Measurements from ENCODE around the gene PCDH9.

Gene PCDH9

DNA sequence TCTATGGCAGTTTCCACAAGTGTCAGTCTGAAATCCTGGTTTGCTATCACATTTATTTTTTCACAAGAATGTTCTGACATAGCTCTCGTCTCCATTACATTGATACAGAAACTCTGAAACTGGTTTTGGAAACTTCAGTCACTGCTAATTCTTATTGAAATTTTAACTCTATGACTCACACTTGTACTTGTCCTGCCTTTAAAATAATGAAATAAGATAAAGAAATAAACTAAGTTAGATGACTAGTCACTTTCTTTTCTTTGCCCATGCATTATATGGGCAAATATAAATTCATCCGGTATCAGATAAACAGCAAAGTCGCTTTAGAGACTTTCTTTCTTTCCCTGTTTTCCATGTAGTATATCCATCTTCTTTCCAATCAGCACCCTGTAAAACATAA lies 257.5 kb downstream of the PCDH9 start:
- no peak for DNase-seq

DNA sequence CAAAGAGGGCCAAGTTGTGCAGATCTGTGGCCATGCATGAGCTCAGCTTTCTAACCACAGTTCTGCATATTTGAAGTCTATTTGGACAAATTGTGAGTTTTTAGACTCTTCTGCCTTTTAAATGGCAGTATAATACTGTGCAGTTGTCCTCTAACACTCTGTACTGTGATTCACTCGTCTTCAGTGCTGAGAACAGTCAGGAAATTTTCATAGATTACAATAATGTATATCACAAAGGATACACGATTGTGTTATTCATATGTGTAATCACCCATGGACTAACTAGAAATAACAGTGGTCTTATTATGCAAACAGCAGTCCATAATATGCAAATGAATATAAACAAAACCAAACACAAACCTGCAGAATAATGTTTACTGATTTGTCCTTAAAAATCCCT lies 259.1 kb downstream of the PCDH9 start:
- DNase-seq = no peak

DNA sequence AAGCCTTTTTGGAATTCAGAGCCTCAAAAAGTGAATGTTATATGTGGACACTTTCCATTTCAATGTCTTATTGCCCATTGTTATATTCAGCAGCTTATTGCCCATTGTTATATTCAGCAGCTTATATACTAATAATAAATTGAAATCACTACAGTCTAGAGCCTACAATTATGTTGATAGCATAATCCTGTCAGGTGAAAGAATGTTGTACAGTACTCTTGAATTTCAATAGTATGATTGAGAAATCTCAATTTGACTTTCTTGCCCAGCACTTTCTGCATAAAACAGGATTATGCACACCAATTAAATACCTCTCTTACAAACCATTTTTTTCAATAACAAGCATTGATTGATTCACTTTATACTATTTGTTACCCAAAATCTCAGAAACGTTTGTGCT lies 260.8 kb downstream of the PCDH9 start:
- no peak for DNase-seq

DNA sequence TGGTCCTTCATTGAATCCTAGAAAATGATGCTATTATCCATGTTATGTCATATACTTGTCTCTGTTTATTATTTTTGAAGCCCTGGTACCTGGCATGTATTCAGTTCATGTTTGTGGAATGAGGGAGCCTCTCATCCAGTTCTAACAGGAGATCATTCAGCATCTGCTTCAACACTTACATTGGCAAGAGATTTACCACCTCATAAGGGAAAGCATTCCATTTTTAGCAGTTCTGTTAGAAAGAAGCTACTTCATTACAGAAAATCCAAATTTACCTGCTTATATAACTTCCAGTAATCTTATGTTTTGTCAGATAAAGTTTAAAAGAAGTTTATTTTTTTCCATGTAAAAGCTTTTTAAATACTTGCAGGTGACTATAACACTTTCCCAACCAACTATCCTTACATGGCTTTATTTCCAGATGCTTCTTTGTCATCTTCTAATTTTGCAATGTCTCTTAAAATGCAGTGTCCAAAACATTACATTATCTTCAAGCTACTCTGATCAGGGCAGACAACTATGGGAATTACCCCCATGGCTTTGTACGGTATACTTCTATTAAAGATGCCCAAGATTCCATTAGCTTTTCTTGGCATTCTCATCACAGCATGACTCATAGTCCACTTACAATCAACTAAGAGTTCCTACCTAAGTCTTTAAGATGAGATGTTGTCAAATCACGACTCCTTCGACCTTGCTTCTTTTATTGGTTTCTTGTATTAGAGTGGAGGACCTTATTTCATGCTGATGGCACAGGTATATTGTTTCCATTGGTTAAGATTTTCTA lies 262.1 kb downstream of the PCDH9 start:
- DNase-seq = no peak

DNA sequence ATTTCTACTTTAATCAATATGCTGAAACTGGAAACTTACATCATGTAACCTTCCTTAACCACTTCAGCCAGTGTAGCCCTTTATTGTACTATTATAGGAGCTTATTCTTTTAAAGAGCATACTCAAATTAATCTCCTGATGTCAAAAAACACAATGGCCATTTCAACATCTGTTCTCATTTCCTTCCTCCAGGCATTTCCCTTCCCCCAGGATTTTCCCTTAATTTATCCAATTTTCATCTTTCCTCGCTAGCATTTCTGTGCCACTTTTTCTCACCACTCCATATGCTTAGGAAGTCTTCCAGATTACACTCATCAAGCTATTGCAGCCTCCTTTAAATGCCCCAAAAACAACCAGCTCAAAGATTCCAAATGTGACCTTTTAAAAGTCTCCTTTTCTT lies 265.0 kb downstream of the PCDH9 start:
- no peak for DNase-seq

DNA sequence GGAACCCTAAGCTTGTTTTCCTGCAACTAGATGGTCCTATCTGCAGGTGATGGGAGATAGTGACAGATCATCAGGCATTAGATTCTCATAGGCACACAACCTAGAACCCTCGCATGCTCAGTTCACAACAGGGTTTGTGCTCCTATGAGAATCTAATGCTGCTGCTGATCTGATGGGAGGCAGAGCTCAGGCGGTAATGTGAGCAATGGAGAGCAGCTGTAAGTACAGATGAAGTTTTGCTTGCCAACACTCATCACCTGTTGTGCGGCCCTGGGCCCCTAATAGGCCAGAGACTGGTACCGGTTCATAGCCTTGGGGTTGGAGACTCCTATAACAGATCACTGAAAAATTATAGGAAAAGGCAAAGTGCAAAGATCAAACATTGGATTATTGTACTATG lies 267.2 kb downstream of the PCDH9 start:
- no peak for DNase-seq

DNA sequence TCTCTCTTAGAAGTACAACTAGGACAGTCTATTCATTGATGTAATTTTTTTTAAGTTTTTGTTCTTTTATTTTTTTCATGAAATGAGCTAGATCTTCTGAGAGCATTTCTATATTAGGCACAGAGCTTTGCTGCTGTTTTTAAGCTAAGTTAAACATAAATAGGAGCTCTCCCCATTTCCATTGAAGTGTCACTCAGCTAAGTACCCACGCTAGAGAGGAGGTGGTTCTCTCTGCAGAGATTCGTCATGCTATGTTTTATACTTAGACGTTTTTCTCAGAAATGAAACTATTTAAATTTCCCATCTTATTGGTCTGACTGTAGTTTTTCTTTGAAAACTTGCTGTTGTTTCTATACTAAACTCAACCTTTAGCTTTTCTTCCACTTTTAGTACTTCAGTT lies 271.5 kb downstream of the PCDH9 start:
- DNase-seq = no peak

DNA sequence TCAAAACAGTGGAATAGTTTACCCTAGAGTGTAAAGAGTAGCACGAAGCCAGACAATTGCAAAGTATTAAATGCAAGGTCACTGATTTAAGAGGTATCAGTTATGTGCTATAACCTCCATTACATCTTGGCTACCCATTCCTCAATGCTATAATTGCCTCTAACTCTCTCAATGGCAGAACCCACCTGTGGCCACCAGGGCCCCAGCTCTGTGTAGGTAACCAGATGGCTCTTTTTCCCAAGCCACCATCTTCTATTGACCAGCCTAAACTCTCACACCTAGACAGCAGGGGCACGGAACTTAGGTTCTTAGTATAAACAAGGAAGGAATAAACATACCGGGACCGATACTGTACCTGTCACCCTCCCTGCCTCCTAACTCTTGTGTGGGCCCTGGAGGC lies 277.6 kb downstream of the PCDH9 start:
- no peak for DNase-seq

DNA sequence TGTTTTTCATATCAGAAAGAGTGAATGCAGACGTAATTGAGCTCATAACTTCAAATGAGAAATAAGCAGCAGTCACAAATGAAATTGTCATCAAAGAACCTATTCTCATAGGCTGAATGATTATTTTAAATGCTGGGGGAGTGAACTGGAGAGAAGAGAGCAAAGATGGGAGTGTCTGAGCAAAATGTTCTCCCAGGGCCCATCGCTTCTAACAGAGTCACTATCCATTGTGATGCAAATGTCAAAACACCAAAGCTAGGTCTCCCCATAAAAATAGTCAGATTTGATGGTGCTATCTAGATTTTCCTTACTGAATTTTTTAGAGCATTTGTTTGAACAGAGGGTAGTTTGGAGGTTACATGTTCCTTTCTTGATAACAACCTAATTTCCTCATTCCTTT lies 278.7 kb downstream of the PCDH9 start:
- no peak for DNase-seq

DNA sequence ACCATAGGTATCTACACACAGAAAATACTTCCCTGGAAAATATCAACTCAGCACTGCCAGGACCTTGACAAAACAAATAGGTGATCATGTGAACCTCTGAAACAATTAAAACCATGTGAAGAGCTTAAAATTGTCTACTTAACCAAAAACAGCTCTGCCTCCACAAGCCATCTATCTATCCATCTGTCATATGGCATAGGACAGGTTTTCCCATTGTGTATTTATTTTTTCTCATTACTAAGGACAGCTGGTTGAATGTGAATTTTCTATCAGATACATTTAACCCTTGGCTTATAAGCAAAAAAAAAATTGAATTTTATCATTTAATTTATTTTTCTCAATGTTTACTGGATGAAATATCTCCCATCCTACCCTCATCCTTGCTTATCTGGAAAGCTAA lies 279.5 kb downstream of the PCDH9 start:
- no peak for DNase-seq

DNA sequence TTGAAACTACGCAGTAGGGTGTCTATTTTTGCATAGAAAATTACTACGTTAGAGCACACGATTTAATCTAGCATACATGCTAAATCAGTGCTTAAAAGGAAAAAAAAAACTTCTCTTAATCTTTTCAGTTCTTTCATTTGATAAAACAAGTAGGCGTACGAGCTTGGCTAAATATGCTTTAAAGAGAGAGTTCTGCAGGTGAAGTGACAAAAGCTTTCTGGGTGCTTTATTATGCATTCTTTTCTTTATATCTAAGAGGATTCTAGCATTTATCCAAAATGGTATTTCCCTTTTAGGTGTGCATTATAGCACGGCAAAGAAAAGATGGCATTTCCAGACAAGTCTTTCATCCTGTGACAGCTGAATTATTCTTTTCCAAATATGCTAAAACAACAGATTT lies 281.2 kb downstream of the PCDH9 start:
- DNase-seq = no peak

DNA sequence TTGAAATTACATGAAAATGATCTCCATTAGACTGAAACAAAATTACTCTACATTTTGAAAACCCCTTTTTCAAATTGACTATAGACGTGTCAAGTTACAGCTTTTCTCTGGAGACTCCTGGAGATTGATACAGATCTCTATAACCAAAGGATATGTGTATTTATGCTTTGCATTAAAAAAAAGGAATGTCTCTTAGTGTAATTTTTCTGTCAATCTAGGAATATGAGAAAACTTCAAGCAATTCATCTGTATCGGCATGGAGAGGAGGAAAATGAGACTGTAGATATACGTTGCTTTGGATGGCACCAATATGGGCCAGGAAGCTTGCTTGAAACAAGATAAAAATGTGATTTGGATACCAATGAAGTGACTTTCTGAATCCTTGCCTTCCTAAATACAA lies 286.6 kb downstream of the PCDH9 start:
- no peak for DNase-seq

DNA sequence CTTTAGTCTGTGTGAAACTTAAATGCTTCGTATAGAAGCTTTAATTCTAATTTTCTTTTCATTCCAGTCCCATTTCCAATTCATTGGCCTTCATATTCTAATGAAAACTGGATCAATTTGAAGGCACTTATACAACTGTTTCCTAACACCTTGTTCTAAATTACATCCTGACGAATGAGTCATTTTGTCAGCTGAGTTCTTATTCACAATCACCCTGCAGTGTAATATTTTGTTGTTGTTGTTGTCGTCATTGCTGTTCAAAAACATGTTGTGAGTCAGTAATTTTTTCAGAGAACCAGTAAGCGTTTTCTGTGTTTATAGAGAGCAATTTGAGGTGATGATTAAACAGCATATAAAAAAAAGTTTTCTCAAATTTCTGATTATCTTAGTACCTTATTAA lies 290.0 kb downstream of the PCDH9 start:
- no peak for DNase-seq

DNA sequence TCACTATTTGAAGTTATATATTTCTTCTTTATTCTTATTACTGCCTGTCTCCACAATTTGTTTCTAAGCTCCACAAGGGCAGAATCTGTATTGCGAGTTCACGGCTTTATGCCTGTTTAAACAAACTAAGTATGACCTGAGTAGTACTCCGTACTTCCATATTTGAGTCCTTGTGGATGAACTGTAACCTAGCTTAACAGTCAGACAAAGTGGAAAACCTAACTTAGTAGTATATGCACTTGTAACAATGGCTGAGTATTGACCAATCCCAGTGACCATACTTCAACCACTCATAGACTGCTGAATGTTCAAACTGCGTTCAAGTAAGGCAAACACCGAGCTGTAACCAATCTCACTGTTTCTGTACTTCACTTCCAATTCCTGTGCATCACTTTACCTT lies 292.7 kb downstream of the PCDH9 start:
- no peak for DNase-seq

DNA sequence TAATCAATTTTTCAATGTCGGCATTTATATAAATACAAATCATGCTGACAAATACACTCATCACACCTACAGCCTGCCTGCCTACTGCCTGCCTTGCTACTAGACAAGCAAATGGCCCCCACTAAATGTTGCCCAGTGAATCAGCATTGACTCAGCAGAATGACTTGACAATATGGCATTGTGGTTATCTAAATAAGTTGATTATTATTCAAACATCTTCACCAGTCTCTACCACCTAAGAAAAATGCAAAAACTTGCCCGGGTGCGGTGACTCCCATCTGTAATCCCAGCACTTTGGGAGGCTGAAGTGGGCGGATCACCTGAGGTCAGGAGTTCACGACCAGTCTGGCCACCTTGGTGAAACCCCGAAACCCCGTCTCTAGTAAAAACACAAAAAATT lies 296.1 kb downstream of the PCDH9 start:
- DNase-seq = no peak

DNA sequence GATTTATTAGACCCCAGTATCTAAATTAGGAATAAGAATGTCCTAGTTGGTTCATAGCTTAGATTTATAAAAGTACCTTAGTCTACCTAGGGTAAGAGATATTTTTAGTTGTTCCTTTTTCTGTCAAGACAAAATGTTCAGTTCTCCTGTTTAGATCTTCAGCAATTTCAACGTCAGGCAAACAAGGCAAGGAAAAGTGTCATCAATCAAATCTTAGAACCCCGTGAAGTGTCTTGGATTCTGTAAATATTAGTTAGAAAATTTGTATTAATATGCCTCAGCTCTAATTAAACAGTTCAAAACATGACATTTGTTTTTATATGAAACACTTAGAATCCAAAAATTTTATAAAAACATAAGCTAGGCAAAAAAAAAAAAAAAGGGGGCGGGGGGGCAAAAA lies 296.6 kb downstream of the PCDH9 start:
- DNase-seq = no peak

DNA sequence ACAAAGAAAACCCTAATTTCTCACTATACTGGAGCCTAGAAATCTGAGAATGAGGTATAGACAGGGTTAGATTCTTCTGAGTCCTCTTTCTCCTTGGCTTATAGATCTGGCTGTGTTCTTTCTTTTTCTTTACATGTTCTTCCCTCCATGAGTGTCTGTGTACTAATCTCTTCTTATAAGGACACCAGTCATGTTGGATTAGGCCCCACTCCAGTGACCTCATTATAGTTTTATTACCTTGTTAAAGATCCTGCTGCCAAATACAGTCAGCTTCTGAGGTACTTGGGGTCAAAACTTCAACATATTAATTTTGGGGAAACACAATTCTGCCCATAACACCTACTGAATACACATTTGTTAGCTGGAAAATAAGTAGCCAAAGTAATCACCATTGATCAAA lies 302.6 kb downstream of the PCDH9 start:
- DNase-seq = no peak

DNA sequence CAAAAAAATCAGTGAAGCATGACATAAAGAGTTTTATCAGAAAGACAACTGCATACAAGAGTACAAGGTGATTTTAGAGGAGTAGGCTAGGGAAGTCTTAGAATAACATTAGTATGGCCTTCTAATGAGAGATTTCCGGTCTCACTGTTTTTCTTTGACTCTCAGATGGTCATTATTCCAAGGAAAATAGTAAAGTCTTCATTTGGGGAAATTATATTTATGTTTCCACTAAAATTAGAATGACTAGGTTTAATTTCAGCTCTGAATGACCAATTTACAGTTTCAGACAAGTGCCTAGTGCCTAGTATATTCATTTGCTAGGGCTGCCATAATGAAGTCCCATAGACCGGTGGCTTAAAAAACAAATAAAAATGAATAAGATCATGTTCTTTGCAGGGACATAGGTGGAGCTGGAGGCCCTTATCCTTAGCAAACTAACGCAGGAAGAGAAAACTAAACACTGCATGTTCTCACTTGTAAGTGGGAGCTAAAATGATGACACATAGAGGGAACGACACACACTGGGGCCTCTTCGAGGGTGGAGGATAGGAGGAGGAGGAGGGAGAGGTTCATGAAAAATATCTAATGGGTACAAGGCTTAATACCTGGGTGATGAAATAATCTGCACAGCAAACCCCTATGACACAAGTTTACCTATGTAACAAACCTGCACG lies 303.1 kb downstream of the PCDH9 start:
- no peak for DNase-seq

DNA sequence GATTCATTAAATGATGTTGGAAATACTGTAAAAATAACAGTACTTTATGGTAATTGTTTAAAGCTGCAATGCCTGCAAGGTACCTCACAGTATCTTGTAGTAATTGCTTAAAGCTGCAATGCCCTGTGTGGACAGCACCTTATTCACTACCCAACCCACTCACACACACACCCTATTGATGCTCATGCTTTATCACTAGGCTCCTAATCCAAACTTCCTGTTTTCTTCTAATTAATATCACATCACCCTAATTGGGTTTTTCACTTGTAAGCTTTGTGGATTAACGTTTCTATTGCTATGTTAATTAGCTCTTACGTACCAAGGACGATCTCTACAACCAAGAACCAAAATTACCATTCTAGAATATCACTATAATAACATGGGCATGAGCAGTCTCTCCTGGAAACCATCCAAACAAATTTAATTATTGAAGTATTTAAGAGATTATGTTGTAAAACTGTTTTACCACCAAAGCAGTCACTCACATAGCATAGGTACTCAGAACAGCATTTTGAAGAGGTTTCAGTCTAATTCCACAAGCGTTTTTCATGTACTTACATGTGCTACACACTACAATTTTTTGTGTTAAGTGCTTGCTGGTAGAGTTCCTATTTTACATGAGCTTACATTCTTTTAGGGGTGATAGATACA lies 303.8 kb downstream of the PCDH9 start:
- no peak for DNase-seq

DNA sequence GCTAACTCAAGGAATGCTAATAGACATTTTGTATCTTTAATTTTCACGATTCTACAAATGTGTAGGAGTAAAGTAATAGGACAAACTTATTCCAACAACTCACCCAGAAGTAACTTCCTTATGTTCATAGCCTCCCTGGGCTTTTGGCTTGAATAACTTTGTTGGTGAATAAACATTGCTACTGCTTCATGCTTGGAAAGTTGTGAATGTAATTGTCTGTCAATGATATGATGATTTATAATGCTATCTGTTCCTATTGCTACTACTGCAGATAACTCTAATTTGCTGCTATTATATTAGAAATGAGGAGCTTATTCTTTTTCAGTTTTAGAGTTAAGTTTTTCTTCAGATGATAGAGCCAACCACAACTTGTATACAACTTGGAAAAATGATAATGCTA lies 307.7 kb downstream of the PCDH9 start:
- DNase-seq = no peak

DNA sequence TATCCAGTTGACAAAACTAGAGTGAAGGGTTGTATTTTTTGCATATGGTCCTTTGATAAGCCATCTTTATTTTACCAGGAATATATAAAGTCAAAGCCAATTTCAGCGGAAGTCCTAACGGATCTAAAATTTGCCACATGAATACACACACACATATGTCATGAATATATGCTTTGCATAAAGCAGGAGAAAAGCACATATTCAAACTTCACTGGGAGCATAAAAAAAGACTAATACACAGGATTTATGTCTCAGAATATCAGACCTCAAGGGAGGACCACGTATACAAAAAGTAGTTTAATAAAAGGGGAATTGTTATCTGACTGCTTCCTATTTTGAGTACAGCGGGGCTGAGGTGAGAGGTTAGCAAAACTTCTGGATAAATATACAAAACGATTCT lies 308.7 kb downstream of the PCDH9 start:
- no peak for DNase-seq

DNA sequence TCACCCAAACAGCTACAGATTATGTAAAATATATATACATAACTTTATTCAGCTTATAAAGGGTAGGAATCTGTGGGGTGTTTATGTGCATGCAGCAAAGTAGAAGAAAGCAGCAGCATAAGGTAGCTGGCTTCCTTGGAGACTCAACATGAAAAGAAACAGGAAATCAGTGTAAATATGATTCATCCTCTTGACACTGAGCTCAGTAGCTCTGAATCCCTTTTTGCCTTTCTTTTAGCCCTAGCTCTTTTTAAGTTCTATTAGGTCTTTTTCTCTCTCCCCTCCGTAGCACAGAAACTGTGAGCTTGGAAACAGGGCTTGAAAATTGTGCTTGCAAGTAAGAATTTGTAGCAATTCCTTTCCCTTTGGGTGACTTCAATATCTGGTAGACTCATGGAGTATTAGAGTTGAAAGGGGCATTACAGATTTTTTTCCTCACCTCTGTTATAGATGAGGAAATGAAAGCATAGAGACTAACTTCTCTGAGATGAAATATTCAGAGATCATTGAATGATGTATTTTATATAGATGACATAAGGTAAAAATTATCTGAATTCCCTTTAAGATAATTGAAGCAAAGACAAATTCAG lies 314.4 kb downstream of the PCDH9 start:
- no peak for DNase-seq

DNA sequence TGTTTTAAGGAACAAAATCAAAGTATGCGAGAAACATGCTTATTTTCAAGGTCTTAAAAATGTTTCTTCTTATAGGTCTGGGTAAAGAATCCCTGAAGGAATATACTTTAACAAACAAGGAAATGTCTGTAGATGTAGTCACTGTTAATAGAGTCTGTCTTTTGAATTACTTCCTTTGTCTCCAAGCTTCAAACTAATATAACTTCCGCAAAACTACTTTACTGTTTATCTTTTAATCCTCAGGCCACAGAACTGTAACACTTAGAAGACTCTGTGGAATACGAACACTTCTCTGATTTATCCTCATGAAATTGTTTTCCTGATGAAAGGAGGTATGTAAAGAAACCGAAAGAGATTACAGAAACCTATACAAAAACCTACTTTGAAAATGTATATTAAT lies 316.0 kb downstream of the PCDH9 start:
- no peak for DNase-seq

All from right kidney (tissue), 1 donor.